ENCODE data around the gene CACNA1S.

- TF ChIP-seq CTCF (IDR thresholded peaks at IDR 0.05; ENCODE audit: low read length) (no peak), EZH2phosphoT487 (IDR thresholded peaks at IDR 0.05; ENCODE audit: low read length) (no peak)
Measured at GRCh38 chr1:201069636-201070035, 42.6 kb downstream of the CACNA1S start.

Data from MM.1S (cell line).